Activated T-helper 2 cell treated with anti-CD3 and anti-CD28 coated beads, Interferon-gamma antibody, Interleukin-2, Interleukin-4, amounts not matched to agents 10 μg/mL and 5 μg/mL and 100 μg/mL, durations not matched to agents 14 hours and 24 hours and 36 hours (primary cell): ENCODE measurements around the gene SH3RF1. TPM values are rescaled to one million over a fixed set of nuclear protein-coding genes. Genes with fewer than 3 reads are reported as not detected.
"Not testable (repeated sequence)": the region's sequence is repeated elsewhere in the genome, so short reads cannot be mapped to it uniquely, and the experiment has no call there.

Experiments used
- DNase-seq: peaks from one replicate; pipeline ENCODE4 v3.0.0; 2021; ENCODE audit warnings: low spot score
- H3K27ac Mint-ChIP-seq: one replicate; pipeline ENCODE4 v1.8.0; 2021; ENCODE audit warnings: mixed read lengths
- H3K27me3 Mint-ChIP-seq: one replicate; pipeline ENCODE4 v1.8.0; 2021; ENCODE audit warnings: low read depth, mixed read lengths
- H3K36me3 Mint-ChIP-seq: one replicate; pipeline ENCODE4 v1.8.0; 2021; ENCODE audit warnings: low read depth, mixed read lengths
- H3K4me1 Mint-ChIP-seq: one replicate; pipeline ENCODE4 v1.8.0; 2021; ENCODE audit warnings: low read depth, mixed read lengths
- H3K4me3 Mint-ChIP-seq: one replicate; pipeline ENCODE4 v1.8.0; 2021; ENCODE audit warnings: low read depth, mild to moderate bottlenecking, moderate library complexity, mixed read lengths
- H3K9me3 Mint-ChIP-seq: one replicate; pipeline ENCODE4 v1.8.0; 2021; ENCODE audit warnings: mixed read lengths
- intact Hi-C: fragments of 100-400 bp; cut with micrococcal nuclease; formaldehyde crosslinking; loops from one replicate; pipeline ENCODE4 v1.15.1; 2023
- total RNA-seq: library from RNA; stranded (reverse); gene quantifications from 2 replicates; pipeline ENCODE4 v1.2.3, GENCODE V29; 2022

SH3RF1 gene
- total RNA-seq, 1 donor from 2014 or later, result 1.1 TPM

DNA sequence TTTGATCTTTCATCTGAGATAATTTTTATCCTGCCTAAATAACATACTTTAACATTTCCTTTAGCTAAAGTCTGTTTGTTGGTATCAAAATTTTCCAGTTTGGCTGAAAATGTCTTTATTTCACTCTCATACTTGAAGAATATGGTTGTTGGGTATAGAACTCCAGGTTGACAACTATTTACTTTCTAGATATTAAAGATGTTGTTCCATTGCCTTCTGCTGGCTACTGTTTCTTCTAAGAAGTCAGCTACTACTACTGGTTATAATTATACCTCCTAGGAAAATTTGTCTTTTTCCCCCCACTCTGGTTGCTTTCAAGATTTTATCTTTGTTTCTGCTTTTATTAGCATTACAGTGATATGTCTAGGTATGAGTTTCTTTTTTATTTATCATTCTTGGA is 75.7 kb downstream of the SH3RF1 start:
- no peaks in the 10 kb centered on the region for H3K9me3 Mint-ChIP-seq
- H3K27me3 Mint-ChIP-seq, result peaks cover 4% of the 10 kb centered on the region
- intact Hi-C loops, result no loop called here
- H3K4me3 Mint-ChIP-seq, result no peak overlapping the region
- no peaks in the 10 kb centered on the region for H3K4me1 Mint-ChIP-seq
- H3K36me3 Mint-ChIP-seq, result no peaks in the 10 kb centered on the region
- DNase-seq, result no peak
- H3K27ac Mint-ChIP-seq, result no peak overlapping the region

DNA sequence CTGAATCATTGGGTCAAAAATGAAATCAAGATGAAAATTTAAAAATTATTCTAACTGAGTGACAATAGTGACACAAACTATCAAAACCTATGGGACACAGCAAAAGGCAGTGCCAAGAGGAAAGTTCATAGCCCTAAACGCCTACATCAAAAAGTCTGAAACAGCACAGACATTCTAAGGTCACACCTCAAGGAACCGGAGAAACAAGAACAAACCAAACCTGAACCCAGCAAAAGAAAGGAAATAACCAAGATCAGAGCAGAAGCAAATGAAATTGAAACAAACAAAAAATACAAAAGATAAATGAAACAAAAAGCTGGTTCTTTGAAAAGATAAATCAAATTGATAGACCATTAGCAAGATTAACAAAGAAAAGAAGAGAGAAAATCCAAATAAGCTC is 80.8 kb downstream of the SH3RF1 start:
- H3K27ac Mint-ChIP-seq, H3K4me1 Mint-ChIP-seq, H3K36me3 Mint-ChIP-seq, H3K9me3 Mint-ChIP-seq, intact Hi-C loops, H3K27me3 Mint-ChIP-seq, H3K4me3 Mint-ChIP-seq, DNase-seq: not testable (repeated sequence)

GRCh38 chr4:169189372-169189771 is 81.4 kb downstream of the SH3RF1 start:
- no peaks in the 10 kb centered on the region for H3K27me3 Mint-ChIP-seq
- no peaks in the 10 kb centered on the region for H3K9me3 Mint-ChIP-seq
- intact Hi-C loops, result no loop called here
- H3K4me3 Mint-ChIP-seq, result no peak overlapping the region
- no peaks in the 10 kb centered on the region for H3K36me3 Mint-ChIP-seq
- H3K27ac Mint-ChIP-seq, result no peak overlapping the region
- DNase-seq, result no peak
- no peaks in the 10 kb centered on the region for H3K4me1 Mint-ChIP-seq

DNA sequence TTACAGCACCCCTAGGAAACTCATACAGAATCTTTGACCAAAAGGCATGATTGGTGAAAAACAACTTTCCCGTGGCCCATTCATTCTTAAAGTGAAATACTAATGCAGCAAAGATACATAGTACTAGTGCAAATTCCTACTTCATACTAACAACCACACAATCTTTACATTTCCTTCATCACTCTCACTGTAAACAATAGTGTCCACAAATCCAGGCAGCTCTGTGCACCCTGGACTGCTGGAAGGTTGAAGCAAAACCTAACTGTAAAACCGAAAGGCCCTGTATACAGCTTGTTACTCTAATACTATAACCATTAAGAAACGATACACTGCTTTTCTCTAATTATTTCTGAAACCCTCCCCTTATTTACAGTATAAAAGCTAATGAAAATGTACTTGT is 82.6 kb downstream of the SH3RF1 start:
- no peak overlapping the region for H3K27ac Mint-ChIP-seq
- H3K27me3 Mint-ChIP-seq, result peaks cover 3% of the 10 kb centered on the region
- H3K36me3 Mint-ChIP-seq, result no peaks in the 10 kb centered on the region
- H3K4me3 Mint-ChIP-seq, result no peak overlapping the region
- no peaks in the 10 kb centered on the region for H3K9me3 Mint-ChIP-seq
- no peak for DNase-seq
- H3K4me1 Mint-ChIP-seq, result no peaks in the 10 kb centered on the region
- intact Hi-C loops, result no loop called here

DNA sequence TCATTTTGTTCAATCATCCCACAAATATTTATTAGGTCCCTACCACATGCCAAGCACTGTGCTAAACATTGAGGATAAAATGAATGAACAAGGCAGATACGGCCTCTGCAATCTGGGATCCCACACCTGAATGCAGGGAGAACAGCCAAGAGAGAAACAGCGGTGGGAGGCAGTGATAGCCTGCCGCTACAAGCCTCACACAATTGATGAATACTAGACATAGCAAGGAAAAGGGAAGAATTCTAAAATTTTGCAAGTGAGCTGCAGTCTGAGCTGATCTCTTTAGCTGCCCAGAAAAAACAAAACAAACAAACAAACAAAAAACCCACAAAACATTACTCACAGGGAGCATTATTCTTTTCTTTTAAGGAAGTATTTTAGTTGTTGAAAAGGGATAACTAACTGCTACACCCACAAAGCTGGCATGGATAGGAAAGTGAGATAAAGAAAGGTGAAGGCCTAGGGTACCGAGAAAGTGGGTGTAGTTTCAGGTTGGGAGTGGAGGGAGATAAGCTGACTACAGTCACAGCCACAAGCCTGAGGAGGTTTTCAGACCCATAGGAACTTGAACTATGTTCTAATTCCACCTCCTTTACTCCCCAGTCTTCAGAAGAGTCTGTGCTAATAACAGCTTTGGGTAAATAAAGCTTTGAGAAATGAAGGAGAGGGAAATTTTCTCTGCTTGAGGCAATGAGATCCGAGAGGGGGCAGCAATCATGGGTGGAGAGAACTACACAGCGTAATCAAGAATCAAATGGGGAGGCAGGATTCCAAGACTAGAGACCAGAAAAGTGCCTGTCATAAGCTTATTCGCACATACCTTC is 85.4 kb downstream of the SH3RF1 start:
- H3K27me3 Mint-ChIP-seq, result peaks cover 4% of the 10 kb centered on the region
- no peaks in the 10 kb centered on the region for H3K9me3 Mint-ChIP-seq
- H3K4me3 Mint-ChIP-seq, result no peak overlapping the region
- no peak overlapping the region for H3K27ac Mint-ChIP-seq
- no peak for DNase-seq
- H3K36me3 Mint-ChIP-seq, result no peaks in the 10 kb centered on the region
- H3K4me1 Mint-ChIP-seq, result no peaks in the 10 kb centered on the region
- intact Hi-C loops, result no loop called here

DNA sequence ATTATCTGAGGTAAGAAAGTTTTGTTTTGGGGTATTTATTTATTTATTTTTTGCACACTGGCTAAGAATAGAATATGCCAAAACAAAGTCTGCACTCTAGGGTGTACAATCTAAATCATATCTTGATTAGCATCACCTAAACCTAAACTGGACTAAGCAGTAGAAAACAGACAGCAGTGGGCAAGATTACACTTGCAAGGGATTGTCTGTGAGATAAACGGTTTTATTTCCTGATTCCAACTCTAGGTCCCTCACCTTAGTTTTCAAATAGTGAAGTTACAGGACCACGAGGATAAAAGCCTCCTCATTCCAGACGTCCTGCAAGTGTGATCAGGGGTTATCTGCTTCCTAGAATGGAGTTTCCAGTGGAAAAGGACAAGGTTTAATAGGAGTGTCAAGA is 86.1 kb downstream of the SH3RF1 start:
- no peak for DNase-seq
- no peak overlapping the region for H3K4me3 Mint-ChIP-seq
- no peak overlapping the region for H3K27ac Mint-ChIP-seq
- no peaks in the 10 kb centered on the region for H3K36me3 Mint-ChIP-seq
- intact Hi-C loops, result no loop called here
- H3K4me1 Mint-ChIP-seq, result no peaks in the 10 kb centered on the region
- H3K9me3 Mint-ChIP-seq, result no peaks in the 10 kb centered on the region
- H3K27me3 Mint-ChIP-seq, result peaks cover 4% of the 10 kb centered on the region

DNA sequence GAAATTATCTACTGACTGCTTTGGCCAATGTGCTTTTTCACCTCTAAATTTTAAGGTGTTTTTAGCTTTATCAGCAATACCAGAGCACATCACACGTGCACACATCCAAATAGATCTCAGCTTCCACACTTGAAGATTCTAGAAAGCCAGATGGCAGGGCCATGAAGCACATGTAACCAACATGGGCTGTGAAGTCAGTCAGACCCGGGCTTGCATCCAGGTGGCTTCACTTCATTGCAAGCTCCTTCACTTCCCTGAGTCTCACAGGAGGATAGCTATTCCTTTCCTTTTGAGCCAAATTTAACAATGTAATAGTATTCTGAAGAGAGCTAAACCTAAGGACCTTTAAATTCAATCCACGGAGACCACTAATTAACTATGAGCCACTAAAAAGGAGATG is 86.5 kb downstream of the SH3RF1 start:
- Mint-ChIP-seq H3K4me1 (no peaks in the 10 kb centered on the region), H3K27me3 (peaks cover 4% of the 10 kb centered on the region)
- intact Hi-C loops, result no loop called here

GRCh38 chr4:169183581-169183980 is 87.2 kb downstream of the SH3RF1 start:
- Mint-ChIP-seq H3K4me1 (no peaks in the 10 kb centered on the region), H3K27ac (no peak overlapping the region), H3K4me3 (no peak overlapping the region), H3K36me3 (no peaks in the 10 kb centered on the region), H3K9me3 (no peaks in the 10 kb centered on the region), H3K27me3 (peaks cover 4% of the 10 kb centered on the region)
- DNase-seq, result no peak
- intact Hi-C loops, result no loop called here

More for the DNA sequence above, 86.5 kb downstream of the SH3RF1 start:
- no peak for DNase-seq
- Mint-ChIP-seq H3K27ac (no peak overlapping the region), H3K9me3 (no peaks in the 10 kb centered on the region), H3K4me3 (no peak overlapping the region), H3K36me3 (no peaks in the 10 kb centered on the region)

DNA sequence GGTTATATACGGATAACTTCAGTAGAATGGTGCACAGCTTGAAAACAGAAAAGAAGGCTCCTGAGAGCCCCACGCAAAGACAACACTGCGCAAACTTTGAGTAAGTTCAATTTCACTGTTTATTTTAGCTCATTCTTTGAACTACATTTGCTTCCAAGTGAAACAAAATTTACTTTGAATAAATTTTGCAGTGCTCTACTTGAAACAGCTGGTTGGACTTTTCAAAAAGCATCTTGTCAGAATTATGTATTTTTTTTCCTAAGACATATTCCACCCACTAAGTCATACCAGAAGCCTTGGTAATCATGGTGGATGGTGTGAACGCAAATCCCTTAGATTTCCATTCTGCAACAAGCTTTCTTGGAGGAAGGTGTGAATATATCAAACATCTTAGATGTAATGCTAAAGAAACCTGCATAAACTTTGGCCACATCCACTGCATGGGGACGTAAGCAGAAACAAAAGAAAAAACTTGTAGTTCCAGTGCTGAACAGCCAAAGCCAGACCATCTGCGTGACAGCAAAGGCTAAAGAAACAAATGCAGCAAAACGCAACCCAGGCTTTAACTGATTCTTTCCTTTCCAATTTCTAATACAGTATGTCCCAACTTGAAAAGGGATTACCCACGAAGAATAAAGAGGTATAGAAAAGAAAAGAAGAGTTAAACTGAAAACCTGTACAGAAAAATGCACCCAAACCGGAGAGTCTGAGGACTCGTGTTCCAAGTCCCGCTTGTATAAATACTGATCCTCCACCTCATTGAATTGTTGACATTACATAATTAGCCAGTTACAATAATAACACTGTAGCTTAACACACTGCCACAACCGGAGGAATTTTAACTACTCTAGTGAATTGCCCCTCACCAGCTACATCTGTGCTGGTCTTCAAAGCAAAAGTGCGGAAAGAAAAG is 90.9 kb downstream of the SH3RF1 start:
- DNase-seq, result no peak
- Mint-ChIP-seq H3K4me1 (no peaks in the 10 kb centered on the region), H3K27me3 (peaks cover 4% of the 10 kb centered on the region), H3K36me3 (no peaks in the 10 kb centered on the region), H3K4me3 (no peak overlapping the region), H3K27ac (no peak overlapping the region), H3K9me3 (no peaks in the 10 kb centered on the region)
- intact Hi-C loops, result no loop called here

DNA sequence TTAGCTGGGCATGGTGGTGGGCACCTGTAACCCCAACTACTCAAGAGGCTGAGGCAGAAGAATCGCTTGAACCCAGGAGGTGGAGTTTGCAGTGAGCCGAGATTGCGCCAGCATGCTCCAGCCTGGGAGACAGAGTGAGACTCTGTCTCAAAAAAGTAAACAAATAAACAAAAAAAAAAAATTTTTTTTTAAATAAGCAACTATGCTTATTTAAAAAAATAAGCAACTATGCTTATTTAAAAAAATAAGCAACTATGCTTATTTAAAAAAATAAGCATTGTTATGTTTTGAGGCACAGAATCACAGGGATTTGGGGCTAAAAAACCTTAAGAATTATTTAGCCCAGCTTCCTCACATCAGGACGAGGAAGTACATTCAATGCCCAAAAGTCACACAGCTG is 92.7 kb downstream of the SH3RF1 start:
- DNase-seq, H3K4me3 Mint-ChIP-seq, H3K9me3 Mint-ChIP-seq, H3K36me3 Mint-ChIP-seq, H3K27me3 Mint-ChIP-seq, H3K4me1 Mint-ChIP-seq, H3K27ac Mint-ChIP-seq, intact Hi-C loops: not testable (repeated sequence)

DNA sequence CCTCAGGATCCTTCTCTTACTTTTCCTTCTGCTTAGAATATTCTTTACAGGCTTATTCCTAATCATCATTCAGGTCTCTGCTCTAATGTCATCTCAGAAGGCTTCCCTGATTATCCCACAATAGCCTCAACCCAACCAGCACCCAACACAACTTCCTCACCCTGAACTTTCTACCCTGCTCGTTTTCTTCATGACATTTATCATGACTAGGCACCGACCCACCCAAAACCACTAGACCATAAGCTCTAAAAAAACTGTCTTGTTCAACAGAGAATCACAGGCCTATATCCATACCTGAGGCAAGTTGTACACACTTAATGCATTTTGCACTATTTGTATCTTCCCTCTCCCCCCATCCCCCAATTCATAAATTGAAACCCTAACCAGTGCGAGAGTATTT is 95.3 kb downstream of the SH3RF1 start:
- Mint-ChIP-seq H3K4me1 (no peaks in the 10 kb centered on the region), H3K36me3 (no peaks in the 10 kb centered on the region)
- intact Hi-C loops, result no loop called here

GRCh38 chr4:169175035-169175434 is 95.7 kb downstream of the SH3RF1 start:
- no peak for DNase-seq
- no peaks in the 10 kb centered on the region for H3K4me1 Mint-ChIP-seq

More for the DNA sequence above, 95.3 kb downstream of the SH3RF1 start:
- no peak for DNase-seq
- no peaks in the 10 kb centered on the region for H3K9me3 Mint-ChIP-seq
- no peak overlapping the region for H3K27ac Mint-ChIP-seq
- H3K27me3 Mint-ChIP-seq, result peaks cover 5% of the 10 kb centered on the region
- no peak overlapping the region for H3K4me3 Mint-ChIP-seq

DNA sequence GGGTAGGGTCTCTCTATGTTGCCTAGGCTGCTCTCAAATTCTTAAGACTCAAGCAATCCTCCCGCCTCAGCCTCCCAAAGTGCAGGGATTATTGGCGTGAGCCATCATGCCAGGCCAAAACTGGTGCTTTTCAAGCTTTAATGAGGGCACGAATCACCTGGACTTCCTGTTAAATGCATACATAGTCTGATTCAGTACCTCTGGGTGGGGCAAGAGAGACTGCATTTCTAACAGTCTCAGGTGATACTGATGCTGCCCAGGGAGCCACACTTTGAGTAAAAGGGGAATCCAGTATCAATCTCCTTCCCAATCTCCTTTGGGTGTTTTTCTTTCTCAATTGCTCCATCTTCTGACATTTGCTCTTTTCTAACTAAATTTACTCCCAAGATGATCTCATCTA is 96.5 kb downstream of the SH3RF1 start:
- Mint-ChIP-seq H3K36me3 (no peaks in the 10 kb centered on the region), H3K27ac (no peak overlapping the region), H3K4me3 (no peak overlapping the region), H3K4me1 (no peaks in the 10 kb centered on the region), H3K27me3 (peaks cover 5% of the 10 kb centered on the region), H3K9me3 (no peaks in the 10 kb centered on the region)
- intact Hi-C loops, result no loop called here
- DNase-seq, result no peak

More at GRCh38 chr4:169175035-169175434, 95.7 kb downstream of the SH3RF1 start:
- H3K36me3 Mint-ChIP-seq, result no peaks in the 10 kb centered on the region
- peaks cover 5% of the 10 kb centered on the region for H3K27me3 Mint-ChIP-seq
- H3K9me3 Mint-ChIP-seq, result no peaks in the 10 kb centered on the region
- no peak overlapping the region for H3K27ac Mint-ChIP-seq
- H3K4me3 Mint-ChIP-seq, result no peak overlapping the region
- intact Hi-C loops, result no loop called here
